Endothelial cell (in vitro differentiated cells): ENCODE data around the gene RIPOR1. TPM values are rescaled to one million over a fixed set of nuclear protein-coding genes. Genes with fewer than 3 reads are reported as not detected.
"Not testable (repeated sequence)": the region's sequence is repeated elsewhere in the genome, so short reads cannot be mapped to it uniquely, and the experiment has no call there.

ENCODE experiments used
- DNase-seq: peaks from one replicate; pipeline ENCODE4 v3.0.0; 2021; ENCODE audit warnings: low spot score
- H3K27ac Mint-ChIP-seq: one replicate; pipeline ENCODE4 v1.8.0; 2021; ENCODE audit warnings: mixed read lengths, inconsistent platforms; ENCODE audit not compliant: unreplicated experiment
- H3K27me3 Mint-ChIP-seq: one replicate; pipeline ENCODE4 v1.8.0; 2021; ENCODE audit warnings: mild to moderate bottlenecking, moderate library complexity, mixed read lengths, inconsistent platforms; ENCODE audit not compliant: unreplicated experiment
- H3K36me3 Mint-ChIP-seq: one replicate; pipeline ENCODE4 v1.8.0; 2021; ENCODE audit warnings: mild to moderate bottlenecking, low read depth, mixed read lengths, inconsistent platforms; ENCODE audit not compliant: unreplicated experiment
- H3K4me1 Mint-ChIP-seq: one replicate; pipeline ENCODE4 v1.8.0; 2021; ENCODE audit warnings: mild to moderate bottlenecking, mixed read lengths, inconsistent platforms; ENCODE audit not compliant: unreplicated experiment
- H3K4me3 Mint-ChIP-seq: one replicate; pipeline ENCODE4 v1.8.0; 2021; ENCODE audit warnings: mild to moderate bottlenecking, mixed read lengths, inconsistent platforms; ENCODE audit not compliant: unreplicated experiment
- H3K9me3 Mint-ChIP-seq: one replicate; pipeline ENCODE4 v1.8.0; 2021; ENCODE audit warnings: mixed read lengths, inconsistent platforms; ENCODE audit not compliant: unreplicated experiment
- total RNA-seq: library from RNA; stranded (reverse); fragmentation: NEBNext Ultra II Directional; extraction: Animal tissue kit (Norgen Biotek cat#: 25700); gene quantifications from one replicate; pipeline ENCODE4 v1.2.1, GENCODE V29; 2021; ENCODE audit not compliant: unreplicated experiment
- TF ChIP-seq, protein P1 (sequence below): fragments of 200-600 bp; sonication (generic); IDR thresholded peaks from one replicate; pipeline ENCODE4 v1.5.0; 2021; ENCODE audit warnings: antibody characterized with exemption; ENCODE audit not compliant: unreplicated experiment

Gene RIPOR1
- total RNA-seq, 1 donor from 2014 or later, result 184 TPM

DNA sequence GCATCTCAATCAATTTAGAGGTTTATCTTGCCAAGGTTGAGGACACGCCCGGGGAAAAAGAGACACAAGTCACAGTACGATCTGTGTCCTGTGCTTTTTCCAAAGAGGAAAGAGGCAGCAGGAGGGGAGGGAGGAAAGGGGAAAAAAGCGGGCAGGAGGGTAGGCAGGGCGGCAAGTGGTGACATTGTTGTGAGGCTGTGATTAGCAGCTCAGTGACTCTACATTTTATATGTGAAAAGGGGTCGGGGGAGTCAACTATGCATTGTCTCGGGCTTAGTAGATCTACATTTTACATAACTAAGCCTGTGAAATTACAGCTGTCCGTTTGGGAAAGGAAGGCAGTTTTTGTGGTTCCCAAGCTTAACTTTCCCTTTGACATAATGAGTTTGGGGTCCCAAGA, 22.2 kb upstream of the RIPOR1 start:
- H3K9me3 Mint-ChIP-seq, result no peaks in the 10 kb centered on the region
- peaks cover 13% of the 10 kb centered on the region for H3K4me1 Mint-ChIP-seq
- no peaks in the 10 kb centered on the region for H3K36me3 Mint-ChIP-seq
- no peak overlapping the region for H3K27ac Mint-ChIP-seq
- DNase-seq, result no peak
- H3K27me3 Mint-ChIP-seq, result peaks cover 2% of the 10 kb centered on the region
- TF ChIP-seq, protein P1, sequence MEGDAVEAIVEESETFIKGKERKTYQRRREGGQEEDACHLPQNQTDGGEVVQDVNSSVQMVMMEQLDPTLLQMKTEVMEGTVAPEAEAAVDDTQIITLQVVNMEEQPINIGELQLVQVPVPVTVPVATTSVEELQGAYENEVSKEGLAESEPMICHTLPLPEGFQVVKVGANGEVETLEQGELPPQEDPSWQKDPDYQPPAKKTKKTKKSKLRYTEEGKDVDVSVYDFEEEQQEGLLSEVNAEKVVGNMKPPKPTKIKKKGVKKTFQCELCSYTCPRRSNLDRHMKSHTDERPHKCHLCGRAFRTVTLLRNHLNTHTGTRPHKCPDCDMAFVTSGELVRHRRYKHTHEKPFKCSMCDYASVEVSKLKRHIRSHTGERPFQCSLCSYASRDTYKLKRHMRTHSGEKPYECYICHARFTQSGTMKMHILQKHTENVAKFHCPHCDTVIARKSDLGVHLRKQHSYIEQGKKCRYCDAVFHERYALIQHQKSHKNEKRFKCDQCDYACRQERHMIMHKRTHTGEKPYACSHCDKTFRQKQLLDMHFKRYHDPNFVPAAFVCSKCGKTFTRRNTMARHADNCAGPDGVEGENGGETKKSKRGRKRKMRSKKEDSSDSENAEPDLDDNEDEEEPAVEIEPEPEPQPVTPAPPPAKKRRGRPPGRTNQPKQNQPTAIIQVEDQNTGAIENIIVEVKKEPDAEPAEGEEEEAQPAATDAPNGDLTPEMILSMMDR, result no peak
- H3K4me3 Mint-ChIP-seq, result no peak overlapping the region

DNA sequence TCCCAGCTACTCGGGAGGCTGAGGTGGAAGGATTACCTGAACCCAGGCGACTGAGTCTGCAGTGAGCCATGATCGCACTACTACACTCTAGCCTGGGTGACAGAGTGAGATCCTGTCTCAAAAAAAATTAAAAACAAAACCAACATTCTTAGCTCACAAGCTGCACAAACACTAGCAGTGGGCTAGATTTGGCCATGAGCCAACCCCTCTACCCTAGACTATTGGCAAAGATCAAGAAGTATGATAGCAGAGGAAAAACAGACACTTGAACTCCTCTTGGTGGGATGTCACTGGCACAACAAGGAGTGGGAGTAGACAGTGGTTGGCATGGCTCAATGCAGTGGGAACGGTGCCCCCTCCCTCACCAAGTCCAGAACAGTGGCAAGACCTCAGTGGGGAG, 19.6 kb upstream of the RIPOR1 start:
- Mint-ChIP-seq H3K9me3 (no peaks in the 10 kb centered on the region), H3K27ac (no peak overlapping the region), H3K36me3 (no peaks in the 10 kb centered on the region), H3K4me3 (no peak overlapping the region), H3K4me1 (peaks cover 6% of the 10 kb centered on the region), H3K27me3 (peaks cover 5% of the 10 kb centered on the region)
- no peak for DNase-seq
- TF ChIP-seq, protein P1, result no peak

DNA sequence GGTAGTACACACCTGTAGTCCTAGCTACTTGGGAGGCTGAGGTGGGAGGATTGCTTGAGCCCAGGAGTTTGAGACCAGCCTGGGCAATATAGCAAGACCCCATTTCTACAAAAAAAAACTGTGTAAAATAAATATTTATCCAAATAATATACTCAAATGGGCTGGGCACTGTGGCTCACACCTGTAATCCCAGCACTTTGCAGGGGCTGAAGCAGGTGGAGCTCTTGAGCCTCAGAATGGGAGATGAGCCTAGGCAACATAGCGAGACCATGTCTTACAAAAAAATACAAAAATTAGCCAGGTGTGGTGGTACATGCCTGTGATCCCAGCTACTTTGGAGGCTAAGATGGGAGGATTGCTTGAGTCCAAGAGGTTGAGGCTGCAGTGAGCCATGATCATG, 14.7 kb upstream of the RIPOR1 start:
- H3K27me3 Mint-ChIP-seq, H3K27ac Mint-ChIP-seq, H3K36me3 Mint-ChIP-seq, H3K9me3 Mint-ChIP-seq, H3K4me3 Mint-ChIP-seq, DNase-seq: not testable (repeated sequence)
- peaks cover 28% of the 10 kb centered on the region for H3K4me1 Mint-ChIP-seq

DNA sequence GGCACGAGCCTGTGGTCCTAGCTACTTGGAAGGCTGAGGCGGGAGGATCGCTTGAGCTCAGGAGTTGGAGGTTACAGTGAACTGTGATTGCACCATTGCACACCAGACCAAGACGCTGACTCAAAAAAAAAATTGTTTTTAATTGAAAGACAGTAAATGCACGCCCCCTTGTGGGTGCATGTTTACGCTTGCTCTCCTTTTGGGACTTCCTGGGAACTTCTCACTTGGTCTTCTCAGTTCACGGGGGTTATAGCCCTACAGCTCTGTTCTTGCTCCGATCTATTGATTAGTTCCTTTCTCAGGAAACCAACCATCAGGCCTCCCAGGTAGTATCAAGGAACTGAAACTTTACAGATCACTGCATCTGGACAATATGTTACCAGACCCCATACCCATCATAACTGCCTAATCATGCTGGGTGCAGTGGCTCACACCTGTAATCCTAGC, 14.2 kb upstream of the RIPOR1 start:
- Mint-ChIP-seq H3K4me1 (peaks cover 33% of the 10 kb centered on the region), H3K36me3 (peaks cover 5% of the 10 kb centered on the region), H3K27me3 (peaks cover 6% of the 10 kb centered on the region), H3K9me3 (no peaks in the 10 kb centered on the region), H3K27ac (peak overlapping the region; percentile 90), H3K4me3 (peak overlapping the region; percentile 79)
- DNase-seq, result peak; percentile 63
- TF ChIP-seq, protein P1, result peak; percentile 72

DNA sequence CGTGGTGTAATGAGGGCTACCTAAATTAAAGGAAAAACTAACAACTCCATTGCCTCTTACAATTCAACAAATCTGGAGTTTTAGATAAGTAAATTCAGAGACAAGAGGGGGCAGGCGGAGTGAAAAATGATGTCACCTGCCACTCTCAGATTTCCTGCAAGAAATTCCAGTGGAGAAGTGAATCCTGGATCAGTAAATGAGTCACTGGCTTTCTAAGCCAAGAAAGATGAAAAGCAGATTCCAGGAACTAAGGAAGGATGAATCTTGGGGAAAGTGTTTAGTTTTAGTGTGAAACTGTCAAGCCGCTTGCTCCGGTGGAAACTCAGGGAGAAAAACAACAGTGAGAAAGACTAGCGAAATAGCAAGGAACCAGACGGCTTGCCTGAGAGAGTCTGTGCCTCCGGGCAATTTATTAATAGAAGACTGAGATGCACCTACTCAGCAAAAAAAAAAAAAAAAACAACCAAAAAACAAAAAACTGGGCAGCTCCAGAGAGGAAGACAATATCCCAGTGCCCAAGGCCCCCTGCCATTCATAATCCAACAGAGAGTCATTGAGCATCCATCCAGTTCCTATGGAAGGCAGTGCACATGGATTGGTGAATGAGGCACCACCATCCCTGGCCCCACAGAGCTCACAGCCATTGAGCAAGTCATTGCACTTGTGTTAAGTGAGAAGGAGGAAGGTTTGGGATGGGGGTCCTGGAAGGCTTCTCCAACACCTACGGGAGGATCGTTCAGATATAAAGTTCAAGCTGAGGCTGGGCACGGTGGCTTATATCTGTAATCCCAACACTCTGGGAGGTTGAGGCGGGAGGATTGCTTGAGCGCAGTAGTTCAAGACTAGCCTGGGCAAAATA, 12.1 kb upstream of the RIPOR1 start:
- Mint-ChIP-seq H3K27ac (peak overlapping the region; percentile 62), H3K36me3 (peaks cover 7% of the 10 kb centered on the region), H3K4me3 (peak overlapping the region; percentile 32), H3K9me3 (no peaks in the 10 kb centered on the region), H3K4me1 (peaks cover 39% of the 10 kb centered on the region), H3K27me3 (peaks cover 13% of the 10 kb centered on the region)
- no peak for DNase-seq
- TF ChIP-seq, protein P1, result no peak
